Stimulated activated CD8-positive, alpha-beta memory T cell treated with anti-CD3 and anti-CD28 coated beads, Interleukin-7, amount 100 ng/mL, for 24 hours (primary cell): ENCODE results near the gene PRAMEF17.
"Not testable (repeated sequence)": the region's sequence is repeated elsewhere in the genome, so short reads cannot be mapped to it uniquely, and the experiment has no call there.

Source experiments
- DNase-seq: peaks from one replicate; pipeline ENCODE4 v3.0.0-alpha.2; 2020; ENCODE audit warnings: low read depth

PRAMEF17 gene

GRCh38 chr1:13389332-13389731 is at the start of gene PRAMEF17:
Gene PRAMEF17 (plus strand): TSS chr1:13389632. CDS start chr1:13389658, 26 bp downstream.
- DNase-seq = not testable (repeated sequence)

- DNase-seq = not testable (repeated sequence)
These were observed 46.9 kb upstream of the PRAMEF17 start for GRCh38 chr1:13342496-13342895.

DNA sequence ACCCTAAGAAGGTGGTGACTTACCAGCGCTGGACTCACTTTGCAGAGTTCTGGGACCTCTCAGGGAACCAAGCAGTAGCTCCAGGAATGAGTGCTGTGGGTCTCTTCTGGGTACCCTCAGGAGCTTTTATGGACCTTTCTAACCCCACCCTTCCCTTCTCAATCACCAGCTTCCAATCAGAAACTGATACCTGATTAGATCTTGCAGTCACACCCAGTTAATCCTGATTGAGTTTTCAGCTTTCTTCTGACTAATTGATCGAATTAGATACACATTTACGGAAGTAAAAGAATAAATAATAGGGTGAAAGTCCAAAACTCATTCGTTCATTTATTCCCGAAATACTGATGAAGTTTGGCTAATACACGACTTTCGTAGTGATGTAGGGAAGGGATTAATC is 42.4 kb upstream of the PRAMEF17 start, which contains the start of gene PRAMEF14:
Gene PRAMEF14 (minus strand): TSS at position 101 of the 400 bp plus-strand sequence. CDS start 1,820 bp downstream, outside the sequence.
- not testable (repeated sequence) for DNase-seq

DNA sequence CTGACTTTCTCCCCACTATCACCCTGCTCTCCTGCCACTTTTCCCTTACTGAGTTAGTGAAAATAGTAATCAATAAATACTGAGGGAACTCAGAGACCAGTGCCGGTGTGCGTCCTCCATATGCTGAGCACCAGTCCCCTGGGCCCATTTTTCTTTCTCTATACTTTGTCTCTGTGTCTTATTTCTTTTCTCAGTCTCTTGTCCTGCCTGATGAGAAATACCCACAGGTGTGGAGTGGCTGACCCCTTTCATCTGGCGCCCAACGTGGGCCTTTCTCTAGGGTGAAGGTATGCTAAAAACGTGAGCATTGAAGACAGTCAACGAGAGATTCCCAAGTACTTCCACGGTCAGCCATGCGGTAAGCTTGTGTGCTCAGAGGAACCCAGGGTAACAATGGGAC is 36.0 kb upstream of the PRAMEF17 start:
- DNase-seq = not testable (repeated sequence)

DNA sequence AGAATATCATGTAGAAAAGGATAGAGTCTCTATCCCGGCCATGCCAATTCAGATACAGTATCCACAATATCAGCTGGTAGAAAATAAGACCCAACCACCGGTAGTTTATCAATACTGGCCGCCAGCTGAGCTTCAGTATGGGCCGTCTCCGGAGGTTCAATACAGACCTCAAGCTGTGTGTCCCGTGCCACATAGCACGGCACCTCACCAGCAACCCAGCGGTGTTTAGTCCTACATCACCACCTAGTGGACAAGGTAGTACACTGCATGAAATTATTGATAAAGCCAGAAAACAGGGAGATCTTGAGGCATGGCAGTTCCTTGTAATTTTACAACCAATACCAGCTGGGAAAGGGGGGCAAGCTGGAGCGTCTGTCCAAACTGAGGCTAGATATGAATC is 35.0 kb upstream of the PRAMEF17 start:
- DNase-seq = not testable (repeated sequence)

DNA sequence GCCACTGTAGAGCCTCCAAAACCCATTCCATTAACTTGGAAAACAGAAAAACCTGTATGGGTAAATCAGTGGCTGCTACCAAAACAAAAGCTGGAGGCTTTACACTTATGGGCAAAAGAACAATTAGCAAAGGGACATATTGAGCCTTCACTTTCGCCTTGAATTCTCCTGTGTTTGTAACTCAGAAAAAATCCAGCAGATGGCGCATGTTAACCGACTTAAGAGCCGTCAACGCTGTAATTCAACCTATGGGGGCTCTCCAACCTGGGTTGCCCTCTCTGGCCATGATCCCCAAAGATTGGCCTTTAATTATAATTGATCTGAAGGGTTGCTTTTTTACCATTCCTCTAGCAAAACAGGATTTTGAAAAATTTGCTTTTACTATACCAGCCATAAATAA is 32.7 kb upstream of the PRAMEF17 start:
- DNase-seq = not testable (repeated sequence)

DNA sequence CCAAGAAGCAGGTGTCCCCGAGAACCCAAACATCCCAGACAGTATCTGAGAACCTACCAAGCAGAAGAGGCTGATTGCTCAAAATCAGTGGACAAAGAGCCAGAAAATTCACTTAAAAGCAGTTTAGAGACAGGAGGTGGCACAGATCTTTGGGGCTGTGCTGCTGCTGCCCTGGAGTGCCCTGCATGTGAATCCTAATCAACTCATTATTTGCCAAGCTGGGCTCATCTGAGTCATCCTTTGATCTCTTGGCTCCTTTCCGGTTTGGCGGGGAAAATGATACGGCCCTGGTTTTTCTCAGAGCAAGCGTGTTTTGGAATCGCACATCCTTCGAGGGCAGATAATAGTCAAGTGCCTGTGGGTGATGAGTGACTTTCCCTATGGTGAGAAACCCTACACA is 27.1 kb upstream of the PRAMEF17 start:
- not testable (repeated sequence) for DNase-seq

DNA sequence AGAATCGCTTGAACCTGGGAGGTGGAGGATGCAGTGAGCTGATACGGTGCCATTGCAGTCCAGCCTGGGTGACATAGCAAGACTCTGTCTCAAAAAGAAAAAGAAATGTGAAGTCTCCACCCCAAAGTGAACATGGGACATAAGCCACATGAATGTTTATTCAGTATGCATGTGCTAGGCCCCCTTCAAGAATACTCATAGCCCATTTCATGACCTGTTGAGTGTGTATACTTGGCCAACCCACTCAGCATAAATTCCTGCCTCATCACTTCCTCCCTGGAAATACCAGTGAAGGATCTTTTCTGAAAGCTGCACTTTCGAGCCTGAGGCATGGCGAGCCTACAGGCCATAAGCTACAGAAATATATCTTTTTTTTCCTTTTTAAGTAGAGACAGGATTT is 24.5 kb upstream of the PRAMEF17 start:
- not testable (repeated sequence) for DNase-seq

DNA sequence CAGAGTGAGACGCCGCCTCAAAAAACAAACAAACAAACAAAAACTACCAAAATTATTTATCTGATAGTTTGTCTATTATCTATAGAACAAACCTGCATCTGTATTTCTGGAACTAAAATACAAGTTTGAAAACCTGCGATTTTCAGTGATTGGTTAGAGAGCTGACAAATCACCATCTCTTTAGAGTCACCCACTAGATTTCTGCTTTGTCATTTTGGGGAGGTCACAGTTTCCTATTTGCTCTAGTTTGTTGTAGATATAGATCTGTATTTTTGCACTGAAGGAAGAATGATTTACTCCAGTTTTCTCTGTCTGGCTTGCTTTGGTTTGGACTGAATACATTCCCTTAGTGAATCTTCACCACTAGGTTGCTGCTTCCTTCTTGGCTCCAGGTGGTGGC is 22.9 kb upstream of the PRAMEF17 start:
- DNase-seq = not testable (repeated sequence)

- peak; percentile 6 for DNase-seq
These were observed 20.9 kb upstream of the PRAMEF17 start for GRCh38 chr1:13368544-13368943.

- DNase-seq = not testable (repeated sequence)
These were observed 10.4 kb upstream of the PRAMEF17 start for GRCh38 chr1:13378983-13379382.

DNA sequence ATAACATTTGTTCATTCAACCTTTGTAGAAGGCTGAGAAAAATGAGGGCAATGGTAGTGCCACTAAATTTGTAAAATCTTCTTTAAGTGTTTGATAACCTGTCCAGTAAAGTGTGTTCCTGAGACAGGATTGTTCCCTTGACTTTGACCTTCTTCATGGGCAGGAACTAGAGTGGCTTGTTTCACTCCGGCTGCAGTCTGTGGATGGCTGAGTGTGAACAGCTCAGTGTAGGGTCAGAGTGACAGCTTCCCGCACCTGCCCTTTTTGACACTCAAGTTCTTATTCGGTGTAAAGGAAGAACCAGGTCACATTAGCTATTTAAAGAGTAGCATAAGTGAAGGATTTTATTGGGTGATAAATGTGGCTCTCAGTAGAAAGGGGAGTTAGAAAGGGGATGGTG is 9.1 kb upstream of the PRAMEF17 start:
- DNase-seq = not testable (repeated sequence)

- DNase-seq = not testable (repeated sequence)
These were observed 3.6 kb downstream of the PRAMEF17 start for GRCh38 chr1:13393004-13393403.

GRCh38 chr1:13394761-13395160 is 5.3 kb downstream of the PRAMEF17 start:
- DNase-seq = not testable (repeated sequence)

DNA sequence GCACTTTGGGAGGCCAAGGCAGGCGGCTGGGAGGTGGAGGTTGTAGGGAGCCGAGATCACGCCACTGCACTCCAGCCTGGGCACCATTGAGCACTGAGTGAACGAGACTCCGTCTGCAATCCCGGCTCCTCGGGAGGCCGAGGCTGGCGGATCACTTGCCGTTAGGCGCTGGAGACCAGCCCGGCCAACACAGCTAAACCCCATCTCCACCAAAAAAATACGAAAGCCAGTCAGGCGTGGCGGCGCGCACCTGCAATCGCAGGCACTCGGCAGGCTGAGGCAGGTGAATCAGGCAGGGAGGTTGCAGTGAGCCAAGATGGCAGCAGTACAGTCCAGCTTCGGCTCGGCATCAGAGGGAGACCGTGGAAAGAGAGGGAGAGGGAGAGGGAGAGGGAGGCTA is 5.9 kb downstream of the PRAMEF17 start:
- DNase-seq = not testable (repeated sequence)

GRCh38 chr1:13407811-13408210 is 18.4 kb downstream of the PRAMEF17 start:
- DNase-seq = no peak

DNA sequence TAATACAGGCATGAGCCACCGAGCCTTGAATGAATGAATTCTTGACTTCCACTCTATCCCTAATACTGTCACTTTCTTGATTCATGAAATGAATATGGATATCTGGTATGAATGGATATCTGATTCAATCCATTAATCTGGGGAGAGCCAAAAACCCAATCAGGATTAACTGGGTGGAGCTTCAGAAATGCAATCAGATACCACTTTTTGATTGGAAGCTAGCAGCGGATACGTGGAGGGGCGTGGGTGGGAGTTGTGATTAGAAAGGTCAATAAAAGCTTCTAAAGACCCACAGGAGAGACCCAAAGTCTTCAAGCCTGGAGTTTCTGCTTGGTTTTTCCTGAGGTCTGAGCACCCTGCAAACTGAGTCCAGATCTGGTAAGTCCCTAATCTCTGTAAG is 20.7 kb downstream of the PRAMEF17 start, which contains the start of gene PRAMEF20:
Gene PRAMEF20 (plus strand): TSS at position 301 of the 400 bp plus-strand sequence. CDS start 5,905 bp downstream, outside the sequence.
- not testable (repeated sequence) for DNase-seq

- DNase-seq = no peak
These were observed 41.1 kb downstream of the PRAMEF17 start for GRCh38 chr1:13430495-13430894.

- DNase-seq = no peak
These were observed 42.8 kb downstream of the PRAMEF17 start for GRCh38 chr1:13432251-13432650.

DNA sequence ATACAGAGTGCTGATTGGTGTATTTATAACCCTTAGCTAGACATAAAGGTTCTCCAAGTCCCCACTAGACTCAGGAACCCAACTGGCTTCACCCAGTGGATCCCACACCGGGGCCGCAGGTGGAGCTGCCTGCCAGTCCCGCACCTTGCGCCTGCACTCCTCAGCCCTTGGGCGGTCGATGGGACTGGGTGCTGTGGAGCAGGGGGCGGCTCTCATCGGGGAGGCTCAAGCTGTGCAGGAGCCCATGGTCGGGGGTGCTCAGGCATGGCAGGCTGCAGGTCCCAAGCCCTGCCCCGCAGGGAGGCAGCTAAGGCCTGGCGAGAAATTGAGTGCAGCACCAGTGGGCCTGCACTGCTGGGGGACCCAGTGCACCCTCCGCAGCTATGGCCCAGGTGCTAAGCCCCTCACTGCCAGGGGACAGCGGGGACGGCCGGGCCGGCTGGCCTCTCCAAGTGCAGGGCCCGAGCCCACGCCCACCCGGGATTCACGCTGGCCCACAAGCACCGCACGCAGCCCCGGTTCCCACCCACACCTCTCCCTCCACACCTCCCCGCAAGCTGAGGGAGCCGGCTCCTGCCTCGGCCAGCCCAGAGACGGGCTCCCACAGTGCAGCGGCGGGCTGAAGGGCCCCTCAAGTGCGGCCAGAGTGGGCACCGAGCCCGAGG is 44.4 kb downstream of the PRAMEF17 start:
- not testable (repeated sequence) for DNase-seq

DNA sequence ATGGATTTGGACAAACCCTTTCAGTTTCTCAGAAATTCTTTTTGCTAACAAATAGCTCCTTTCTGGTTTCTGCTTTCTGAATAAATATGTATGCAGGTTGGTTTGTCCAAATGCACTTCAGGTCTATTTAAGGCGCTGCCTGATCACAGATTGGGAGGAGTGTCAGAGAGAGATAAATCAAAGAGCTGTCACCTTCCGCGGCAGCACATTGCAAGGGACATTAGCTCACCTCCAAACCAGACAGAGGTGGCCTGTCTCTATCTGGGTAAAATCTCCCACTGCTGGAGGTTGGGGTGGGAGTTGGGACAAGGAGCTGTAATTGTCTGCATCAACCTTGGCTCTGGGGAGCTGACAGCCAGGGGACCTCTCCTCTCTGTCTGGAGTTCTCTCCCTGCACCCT is 46.0 kb downstream of the PRAMEF17 start:
- no peak for DNase-seq

DNA sequence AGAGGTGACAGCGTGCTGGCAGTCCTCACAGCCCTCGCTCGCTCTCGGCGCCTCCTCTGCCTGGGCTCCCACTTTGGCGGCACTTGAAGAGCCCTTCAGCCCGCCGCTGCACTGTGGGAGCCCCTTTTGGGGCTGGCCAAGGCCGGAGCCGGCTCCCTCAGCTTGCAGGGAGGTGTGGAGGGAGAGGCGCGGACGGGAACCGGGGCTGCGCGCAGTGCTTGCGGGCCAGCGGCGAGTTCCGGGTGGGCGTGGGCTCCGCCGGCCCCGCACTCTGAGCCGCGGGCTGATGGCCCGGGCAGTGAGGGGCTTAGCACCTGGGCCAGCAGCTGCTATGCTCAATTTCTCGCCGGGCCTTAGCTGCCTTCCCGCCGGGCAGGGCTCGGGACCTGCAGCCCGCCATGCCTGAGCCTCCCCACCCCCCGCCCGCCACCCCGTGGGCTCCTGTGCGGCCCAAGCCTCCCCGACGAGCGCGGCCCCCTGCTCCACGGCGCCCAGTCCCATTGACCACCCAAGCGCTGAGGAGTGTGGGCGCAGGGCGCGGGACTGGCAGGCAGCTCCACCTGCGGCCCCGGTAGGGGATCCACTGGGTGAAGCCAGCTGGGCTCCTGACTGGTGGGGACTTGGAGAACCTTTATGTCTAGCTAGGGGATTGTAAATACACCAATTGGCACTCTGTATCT is 49.8 kb downstream of the PRAMEF17 start:
- DNase-seq = not testable (repeated sequence)
